SK-N-SH (cell line): Measurements from ENCODE around the gene IDH3B. TPM values are rescaled to one million over a fixed set of nuclear protein-coding genes. Genes with fewer than 3 reads are reported as not detected.

Experiments
- CTCF ChIA-PET: fragments of 300-600, 350-600 bp; formaldehyde crosslinking; extraction: SDS; loops from one replicate; lab custom pipeline; 2021; lab: Yijun Ruan, JAX
- POLR2A ChIA-PET: fragments of 350-600 bp; sonication (Branson Sonifier 250); formaldehyde crosslinking; extraction: SDS; loops from one replicate; lab custom pipeline; 2020; ENCODE audit warnings: antibody characterized with exemption, inconsistent platforms; lab: Yijun Ruan, JAX
- DNase-seq: peaks from one replicate; pipeline ENCODE4 v3.0.0; 2012
- H2AFZ ChIP-seq: fragments of 200-600 bp; sonication (generic); 2 replicates; pipeline ENCODE4 v1.8.1; 2016; ENCODE audit warnings: antibody characterized with exemption, mild to moderate bottlenecking, low read depth
- H3F3A ChIP-seq: fragments of 200-600 bp; sonication (generic); replicated peaks from 2 replicates; pipeline ENCODE3; 2016; ENCODE audit warnings: antibody characterized with exemption, mild to moderate bottlenecking; ENCODE audit not compliant: insufficient read depth
- H3K27ac ChIP-seq, 2 experiments: fragments of 200-500 bp in 1 of 2; fragments of 200-600 bp in 1 of 2; sonication (Bioruptor generic) in 1 of 2; sonication (generic), shearing (Covaris generic) in 1 of 2; 2 replicates each; pipeline versions ENCODE4 v1.5.1 to v1.6.1; 2014 to 2016; ENCODE audit warnings: low read depth in 2 of 2, inconsistent platforms in 1 of 2, low read length in 1 of 2, mild to moderate bottlenecking in 1 of 2, mixed read lengths in 1 of 2
- H3K27me3 ChIP-seq: fragments of 200-600 bp; sonication (generic), shearing (Covaris generic); 2 replicates; pipeline ENCODE4 v1.6.1; 2016; ENCODE audit warnings: mixed run types; ENCODE audit not compliant: insufficient read depth
- H3K36me3 ChIP-seq, 2 experiments: fragments of 200-500 bp in 1 of 2; fragments of 200-600 bp in 1 of 2; sonication (Bioruptor generic) in 1 of 2; sonication (generic) in 1 of 2; replicated peaks in 1 of 2; 2 replicates each; pipeline versions ENCODE3 to v1.5.1; 2014 to 2016; ENCODE audit warnings: low read length in 1 of 2, mild to moderate bottlenecking in 1 of 2; ENCODE audit not compliant: insufficient read depth in 2 of 2, control insufficient read depth in 1 of 2
- H3K4me1 ChIP-seq, 2 experiments: fragments of 200-500 bp in 1 of 2; fragments of 200-600 bp in 1 of 2; sonication (Bioruptor generic) in 1 of 2; sonication (generic), shearing (Covaris generic) in 1 of 2; 2 replicates each; pipeline versions ENCODE4 v1.5.1 to v1.6.1; 2014 to 2016; ENCODE audit warnings: low read depth in 1 of 2, low read length in 1 of 2, mixed run types in 1 of 2; ENCODE audit not compliant: insufficient read depth in 2 of 2, control insufficient read depth in 1 of 2
- H3K4me2 ChIP-seq: fragments of 200-600 bp; sonication (generic), shearing (Covaris generic); 2 replicates; pipeline ENCODE4 v1.6.1; 2017; ENCODE audit warnings: mixed run types
- H3K4me3 ChIP-seq, 2 experiments: fragments of 200-500 bp in 1 of 2; fragments of 200-600 bp in 1 of 2; sonication (Bioruptor generic) in 1 of 2; sonication (generic), shearing (Covaris generic) in 1 of 2; 2 replicates each; pipeline versions ENCODE4 v1.5.1 to v1.8.1; 2014 to 2016; ENCODE audit warnings: low read depth in 2 of 2, inconsistent platforms in 1 of 2, low read length in 1 of 2, mild to moderate bottlenecking in 1 of 2, mixed read lengths in 1 of 2, moderate library complexity in 1 of 2
- H3K79me2 ChIP-seq: fragments of 200-600 bp; sonication (generic); 2 replicates; pipeline ENCODE4 v1.8.1; 2017; ENCODE audit warnings: mild to moderate bottlenecking; ENCODE audit not compliant: insufficient read depth
- H3K9ac ChIP-seq: fragments of 200-600 bp; sonication (generic); 2 replicates; pipeline ENCODE4 v1.6.1; 2017; ENCODE audit warnings: mixed run types
- H3K9me2 ChIP-seq: fragments of 200-600 bp; sonication (generic); 2 replicates; pipeline ENCODE4 v1.6.1; 2017; ENCODE audit warnings: mixed run types
- H3K9me3 ChIP-seq: fragments of 200-600 bp; sonication (generic); 2 replicates; pipeline ENCODE4 v1.6.1; 2017; ENCODE audit warnings: mixed run types, mild to moderate bottlenecking, moderate library complexity
- H4K20me1 ChIP-seq: fragments of 200-600 bp; sonication (generic); 2 replicates; pipeline ENCODE4 v1.6.1; 2017; ENCODE audit warnings: mild to moderate bottlenecking, mixed run types; ENCODE audit not compliant: insufficient read depth
- EP300 ChIP-seq, 2 experiments: IDR thresholded peaks; 2 replicates each; pipeline versions ENCODE4 v1.4.0 to v1.6.1; 2012; ENCODE audit warnings: borderline replicate concordance in 1 of 2, low read depth in 1 of 2, low read length in 1 of 2
- FOXJ3 ChIP-seq: sonication (generic); formaldehyde crosslinking; IDR thresholded peaks from 2 replicates; pipeline ENCODE4 v1.5.1; 2020; ENCODE audit warnings: mild to moderate bottlenecking, missing genetic modification reagents
- GABPA ChIP-seq: IDR thresholded peaks from 2 replicates; pipeline ENCODE4 v1.4.0; 2012; ENCODE audit warnings: low read depth, mild to moderate bottlenecking
- GATA2 ChIP-seq: sonication (generic); formaldehyde crosslinking; IDR thresholded peaks from 2 replicates; pipeline ENCODE4 v1.5.0; 2020; ENCODE audit warnings: mild to moderate bottlenecking, missing genetic modification reagents
- IRF3 ChIP-seq: fragments of 150-350 bp; IDR thresholded peaks from 2 replicates; pipeline ENCODE4 v1.6.1; 2016; ENCODE audit warnings: mild to moderate bottlenecking, low read depth, low read length
- JUND ChIP-seq: IDR thresholded peaks from 2 replicates; pipeline ENCODE4 v1.4.0; 2012
- MAX ChIP-seq: IDR thresholded peaks from 2 replicates; pipeline ENCODE4 v1.4.0; 2012; ENCODE audit warnings: low read depth
- NFIC ChIP-seq: IDR thresholded peaks from 2 replicates; pipeline ENCODE4 v1.4.0; 2012; ENCODE audit warnings: borderline replicate concordance
- PBX3 ChIP-seq: IDR thresholded peaks from 2 replicates; pipeline ENCODE4; 2012
- RAD21 ChIP-seq: IDR thresholded peaks from 2 replicates; pipeline ENCODE4 v1.6.1; 2012; ENCODE audit warnings: mild to moderate bottlenecking, low read length
- REST ChIP-seq: IDR thresholded peaks from 2 replicates; pipeline ENCODE4 v1.6.1; 2012; ENCODE audit warnings: mild to moderate bottlenecking, low read depth, low read length, moderate library complexity
- RFX5 ChIP-seq: IDR thresholded peaks from 2 replicates; pipeline ENCODE4 v1.6.1; 2012; ENCODE audit warnings: mild to moderate bottlenecking, improper control_type of control experiment, low read length
- RXRA ChIP-seq: IDR thresholded peaks from 2 replicates; pipeline ENCODE4 v1.4.0; 2012; ENCODE audit warnings: low read depth, mild to moderate bottlenecking, borderline replicate concordance
- SMC3 ChIP-seq: IDR thresholded peaks from 2 replicates; pipeline ENCODE4 v1.6.1; 2012; ENCODE audit warnings: low read depth, low read length, improper control_type of control experiment
- TCF12 ChIP-seq: IDR thresholded peaks from 2 replicates; pipeline ENCODE4 v1.4.0; 2012
- WGBS: methylation state at CpG from one replicate; pipeline ENCODE4 v1.1.6; 2017; ENCODE audit warnings: low lambda C conversion rate; 5-methylcytosine and 5-hydroxymethylcytosine counted together
- polyA plus RNA-seq, 3 experiments: library from polyadenylated mRNA; depleted of rRNA; stranded (reverse); fragments of >200 nt; gene quantifications; 2 replicates each; pipeline ENCODE4 v1.2.3, GENCODE V29; 2012

IDH3B gene
- polyA plus RNA-seq, 1 of the 3 experiments (the other 2 are of a cell fraction) = 233 TPM

- 72% methylated on average over 4 of the region's 4 CpGs for whole genome bisulfite sequencing
- Histone ChIP-seq H4K20me1 (peaks cover 7% of the 10 kb centered on the region; the same call in 1 of the 2 replicates), H3F3A (no peaks in the 10 kb centered on the region), H3K4me3 (no peak overlapping the region), H3K9me2 (no peaks in the 10 kb centered on the region), H3K27ac (peak overlapping the region in 1 of 2 experiments; percentile 18; a peak in 1 of 4 replicates), H3K36me3 (no peaks in the 10 kb centered on the region), H2AFZ (no peak overlapping the region), H3K9me3 (no peaks in the 10 kb centered on the region), H3K27me3 (no peaks in the 10 kb centered on the region), H3K4me2 (no peak overlapping the region), H3K9ac (no peak overlapping the region), H3K79me2 (no peaks in the 10 kb centered on the region; the same call in 1 of the 2 replicates), H3K4me1 (peaks cover 0 to 40% of the 10 kb centered on the region in 2 experiments; a peak in 1 of 4 replicates)
- TF ChIP-seq MAX (no peak), EP300 (IDR thresholded peaks at IDR 0.05; ENCODE audit: borderline replicate concordance in 1 of 2, low read depth in 1 of 2, low read length in 1 of 2) (no peak), NFIC (no peak), RXRA (no peak), FOXJ3 (CRISPR knock-in tag) (no peak), GATA2 (no peak), RFX5 (no peak), SMC3 (no peak), GABPA (no peak), TCF12 (no peak), REST (no peak), PBX3 (no peak), RAD21 (no peak), IRF3 (no peak), JUND (no peak)
- ChIA-PET POLR2A (interaction anchor here (0.6 kb wide), 1 partner anchor 317 kb away, joined by 3 read pairs; no protein-coding TSS in a partner anchor), CTCF (interaction anchor here (1.1 to 1.4 kb wide), 2 partner anchors 9 to 154 kb away, joined by 3 to 6 read pairs; no protein-coding TSS in a partner anchor)
- DNase-seq = peak; percentile 30
Measured at GRCh38 chr20:2698186-2698817, 34.3 kb upstream of the IDH3B start.
